GM12801 (cell line): ENCODE data around the gene POFUT2.

ENCODE experiments used
- TF ChIP-seq, protein P1 (sequence below): IDR thresholded peaks from one replicate; pipeline ENCODE4 v1.5.1; 2011; ENCODE audit warnings: control low read depth; ENCODE audit not compliant: insufficient read length; ENCODE audit errors: extremely low read depth

Gene POFUT2

DNA sequence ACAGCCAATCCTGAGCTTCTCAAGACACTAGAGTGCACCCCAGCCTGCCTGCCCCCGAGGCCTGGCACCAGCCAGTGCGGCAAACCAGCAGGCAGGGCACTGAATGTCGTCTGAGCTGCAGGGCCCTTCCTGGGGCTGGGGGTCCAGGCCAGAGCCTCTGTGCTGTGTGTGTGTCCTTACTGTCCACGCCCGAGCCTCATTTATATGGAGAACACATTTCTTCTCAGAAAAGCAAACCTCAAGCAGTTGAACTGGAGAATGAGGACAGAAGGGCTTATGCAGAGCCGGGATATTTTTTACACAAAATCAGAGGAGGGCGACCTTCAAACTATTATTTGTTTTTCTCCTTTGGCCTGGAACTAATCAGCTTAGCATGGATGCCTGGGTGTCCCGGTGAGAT lies 52.7 kb downstream of the POFUT2 start:
- TF ChIP-seq, protein P1, sequence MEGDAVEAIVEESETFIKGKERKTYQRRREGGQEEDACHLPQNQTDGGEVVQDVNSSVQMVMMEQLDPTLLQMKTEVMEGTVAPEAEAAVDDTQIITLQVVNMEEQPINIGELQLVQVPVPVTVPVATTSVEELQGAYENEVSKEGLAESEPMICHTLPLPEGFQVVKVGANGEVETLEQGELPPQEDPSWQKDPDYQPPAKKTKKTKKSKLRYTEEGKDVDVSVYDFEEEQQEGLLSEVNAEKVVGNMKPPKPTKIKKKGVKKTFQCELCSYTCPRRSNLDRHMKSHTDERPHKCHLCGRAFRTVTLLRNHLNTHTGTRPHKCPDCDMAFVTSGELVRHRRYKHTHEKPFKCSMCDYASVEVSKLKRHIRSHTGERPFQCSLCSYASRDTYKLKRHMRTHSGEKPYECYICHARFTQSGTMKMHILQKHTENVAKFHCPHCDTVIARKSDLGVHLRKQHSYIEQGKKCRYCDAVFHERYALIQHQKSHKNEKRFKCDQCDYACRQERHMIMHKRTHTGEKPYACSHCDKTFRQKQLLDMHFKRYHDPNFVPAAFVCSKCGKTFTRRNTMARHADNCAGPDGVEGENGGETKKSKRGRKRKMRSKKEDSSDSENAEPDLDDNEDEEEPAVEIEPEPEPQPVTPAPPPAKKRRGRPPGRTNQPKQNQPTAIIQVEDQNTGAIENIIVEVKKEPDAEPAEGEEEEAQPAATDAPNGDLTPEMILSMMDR = no peak

DNA sequence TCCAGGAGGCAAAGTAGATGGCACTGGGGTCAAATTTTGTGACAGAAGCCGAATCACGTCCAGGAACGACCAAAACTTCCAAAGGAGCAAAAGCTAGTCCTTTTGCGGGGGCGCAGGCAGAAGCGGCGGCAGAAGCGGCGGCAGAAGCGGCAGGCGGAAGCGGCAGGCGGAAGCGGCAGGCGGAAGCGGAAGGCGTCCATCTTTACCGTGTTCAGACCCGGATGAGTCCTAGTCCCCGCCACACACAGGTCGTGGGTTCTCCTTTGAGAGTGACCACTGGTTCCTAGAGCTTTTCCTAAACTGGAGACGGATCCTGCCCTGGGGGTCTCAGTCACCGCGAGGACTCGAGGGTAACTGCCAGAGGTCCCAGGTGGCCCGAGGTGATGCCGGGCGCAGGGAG lies 53.6 kb downstream of the POFUT2 start:
- TF ChIP-seq, protein P1 = no peak

DNA sequence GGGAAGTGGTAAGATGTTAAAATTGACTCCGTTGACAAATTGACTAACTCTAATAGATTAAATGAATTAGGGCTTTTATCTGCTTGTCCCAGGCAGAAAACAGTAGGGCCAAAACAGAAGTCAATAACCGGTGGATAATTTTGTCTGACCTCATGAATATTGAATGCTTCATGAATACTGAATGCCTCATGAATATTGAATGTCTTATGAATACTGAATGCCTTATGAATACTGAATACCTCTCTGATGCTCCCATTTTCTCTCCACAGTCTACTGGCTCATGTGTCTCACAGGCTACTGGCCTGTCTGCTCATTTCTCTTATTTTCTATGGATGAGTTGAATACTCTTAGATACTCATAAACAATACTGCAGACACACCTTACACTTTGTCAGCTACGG lies 56.0 kb downstream of the POFUT2 start:
- TF ChIP-seq, protein P1 = no peak

DNA sequence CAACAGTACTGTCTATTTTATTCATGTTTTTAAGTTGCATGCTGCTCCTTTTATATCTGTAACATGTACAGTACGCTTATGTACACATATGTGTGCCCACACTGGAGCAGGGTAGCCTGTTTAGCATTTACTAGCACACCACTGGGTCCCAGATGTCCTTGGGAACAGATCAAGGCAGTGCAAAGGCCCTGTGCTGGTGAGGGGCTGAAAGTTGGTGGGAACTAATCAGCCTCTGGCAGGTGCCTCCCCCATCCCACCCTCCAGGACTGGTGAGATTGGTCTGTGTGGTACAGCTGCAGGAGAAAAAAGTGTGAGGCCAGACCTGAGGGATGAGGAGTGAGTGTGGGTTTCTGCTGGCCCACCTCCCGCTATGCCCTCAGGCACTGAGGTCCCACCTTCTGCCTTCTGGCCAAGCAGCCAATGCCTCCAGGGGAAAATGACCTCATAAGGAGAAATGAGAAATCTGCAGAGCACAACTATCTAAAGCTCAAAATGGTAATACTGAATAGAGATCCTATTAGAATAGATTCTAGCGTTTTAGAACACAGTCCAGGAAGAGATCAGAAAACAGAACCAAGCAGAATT lies 58.9 kb downstream of the POFUT2 start:
- TF ChIP-seq, protein P1 = no peak

DNA sequence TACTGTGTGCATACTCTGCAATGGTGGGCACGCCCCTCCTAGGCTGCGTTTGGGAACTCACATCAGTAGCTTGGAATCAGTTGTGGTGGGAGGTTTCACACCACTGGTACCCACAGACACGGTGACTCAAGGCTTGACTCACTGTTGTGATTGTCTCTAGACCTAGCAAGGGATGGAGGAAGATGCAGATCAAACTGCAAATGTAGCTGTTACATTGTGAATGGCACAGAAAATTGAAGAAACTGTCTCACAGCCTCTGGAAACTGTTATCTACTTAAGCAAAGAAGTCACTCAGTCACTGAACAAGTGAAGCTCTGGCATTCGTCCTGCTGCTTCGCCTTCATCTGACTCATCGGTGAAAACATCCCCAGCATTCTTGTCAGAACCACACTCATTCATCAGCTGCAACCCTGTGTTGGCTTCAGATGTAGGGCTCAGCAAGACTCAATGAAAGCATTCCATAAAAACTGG lies 59.5 kb downstream of the POFUT2 start:
- TF ChIP-seq, protein P1 = no peak

DNA sequence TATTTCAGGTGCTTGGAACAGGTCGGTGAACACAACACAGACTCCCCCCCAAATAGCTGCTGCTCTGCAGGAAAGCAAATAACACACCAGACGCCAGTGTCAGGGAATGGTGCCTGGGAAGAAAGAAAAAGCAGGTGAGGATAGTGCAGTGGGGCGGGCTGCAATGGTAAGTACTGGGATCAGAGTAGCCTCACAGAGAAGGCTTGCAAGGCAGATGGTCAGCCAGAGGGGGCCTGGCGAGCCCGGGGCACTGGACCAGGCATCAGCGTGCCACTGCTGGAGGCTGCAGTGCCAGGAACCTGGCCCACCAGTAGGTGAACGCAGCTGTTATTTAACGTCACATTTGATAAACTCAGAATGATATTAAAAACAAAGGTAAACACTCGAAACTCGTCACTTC lies 60.0 kb downstream of the POFUT2 start:
- TF ChIP-seq, protein P1 = no peak

DNA sequence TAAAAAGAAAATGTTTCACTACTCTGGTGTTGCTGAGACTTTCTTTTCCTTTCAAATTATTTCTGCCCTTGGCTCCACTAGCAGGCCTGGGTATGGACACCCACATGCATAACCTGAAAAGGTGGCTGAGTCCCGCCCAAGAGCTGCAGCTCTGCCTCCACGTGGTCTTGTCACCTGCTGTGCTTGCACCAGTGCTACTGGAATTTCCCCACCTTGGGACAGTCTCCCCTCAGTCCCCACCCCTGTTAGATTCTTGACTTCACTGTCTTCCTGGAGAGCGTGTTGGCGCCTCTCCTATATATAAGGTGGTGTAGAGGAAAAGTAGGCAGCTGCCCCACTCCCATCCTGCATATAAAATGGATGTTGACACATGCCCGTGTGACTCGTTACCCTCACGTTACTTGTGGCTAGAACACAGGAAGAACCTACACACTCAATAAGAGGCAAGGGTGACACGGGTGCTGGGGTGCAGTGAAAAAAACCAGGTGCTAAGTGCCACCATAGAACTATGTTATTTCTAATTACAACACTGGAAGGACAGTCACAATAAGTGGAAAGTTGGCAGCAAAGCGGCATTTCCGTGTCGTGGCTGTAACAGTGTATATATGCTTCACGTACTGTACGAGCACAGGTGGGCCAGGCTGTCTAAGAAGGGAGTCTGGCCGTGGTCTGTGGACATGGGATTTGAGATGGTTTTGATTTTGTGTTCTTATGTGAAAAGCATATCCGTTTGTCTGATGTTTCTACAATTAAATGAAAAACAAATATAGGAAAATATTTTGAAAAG lies 61.0 kb downstream of the POFUT2 start:
- TF ChIP-seq, protein P1 = no peak
